Measurements from ENCODE around the gene PHF21A. TPM values are rescaled to one million over a fixed set of nuclear protein-coding genes. Genes with fewer than 3 reads are reported as not detected.

PHF21A gene
- total and polyA plus RNA-seq, 2 of the 8 experiments (the other 6 are each of a cell fraction or from before 2014, with no cell fraction given): 17.6 to 40.3 TPM

DNA sequence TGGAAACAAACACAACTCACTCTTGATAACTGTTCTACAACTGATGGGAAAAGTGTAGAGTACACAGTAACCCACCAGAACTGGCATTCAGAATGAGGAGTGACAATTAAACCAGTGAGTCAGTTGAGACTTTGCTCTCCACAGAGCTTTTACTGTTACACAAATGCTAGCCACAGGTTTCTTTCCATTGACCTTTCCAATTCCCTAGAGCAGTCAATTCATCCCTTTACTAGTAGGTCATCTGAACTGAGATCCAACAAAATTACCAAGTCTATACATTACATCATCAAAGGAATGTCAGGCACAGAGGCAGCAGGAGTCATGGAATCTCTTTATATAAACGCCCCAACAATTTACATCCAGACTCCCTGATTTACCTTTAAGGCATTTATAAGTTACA lies 65.9 kb downstream of the PHF21A start:
- H2BK12ac ChIP-seq (ENCODE audit: low read depth, low read length): no peak overlapping the region
- 7% methylated on average over 1 of the region's 1 CpG; no CpG with 5 or more reads in 1 of the 2 experiments for WGBS, 2 experiments (ENCODE audit: extremely low coverage in 1 of 2, insufficient coverage in 1 of 2, insufficient read length in 1 of 2, insufficient replicate concordance in 2 of 2, low coverage in 1 of 2, low lambda C conversion rate in 2 of 2, missing lambda C conversion rate in 1 of 2)
- peak overlapping the region; percentile 3 to 32; a peak in 1 of 4 replicates for H3K4me2 ChIP-seq (ENCODE audit: insufficient read depth in 1 of 2, low read depth in 2 of 2, low read length in 2 of 2)
- H3K4ac ChIP-seq (replicated peaks; ENCODE audit: insufficient read length, low read depth, low read length): no peak overlapping the region
- H2AFZ ChIP-seq (ENCODE audit: low read length): no peak overlapping the region
- no peak overlapping the region for H3K27ac ChIP-seq (ENCODE audit: low read depth, low read length)
- no peak overlapping the region for H3K18ac ChIP-seq (ENCODE audit: extremely low read depth, low read length)
- no peaks in the 10 kb centered on the region for H3K27me3 ChIP-seq (replicated peaks in 1 of 4; ENCODE audit: control insufficient read depth in 3 of 4, extremely low read depth in 1 of 4, insufficient read depth in 3 of 4, low read length in 3 of 4)
- H2BK20ac ChIP-seq (ENCODE audit: low read length): no peak overlapping the region
- no peaks in the 10 kb centered on the region for H3K9me3 ChIP-seq (ENCODE audit: insufficient read depth in 2 of 2, low read depth in 1 of 2, low read length in 1 of 2)
- no peaks in the 10 kb centered on the region for H3K23me2 ChIP-seq (ENCODE audit: low read depth, low read length)
- peak overlapping the region; percentile 74 for H4K5ac ChIP-seq (ENCODE audit: insufficient read length, low read depth, low read length)
- no peak overlapping the region for H3K9ac ChIP-seq (replicated peaks in 1 of 4; ENCODE audit: extremely low read depth in 1 of 4, low read depth in 3 of 4, low read length in 3 of 4)
- FAIRE-seq: peak; percentile 96
- no peaks in the 10 kb centered on the region; a peak in 1 of 8 replicates for H3K36me3 ChIP-seq (ENCODE audit: control insufficient read depth in 2 of 4, insufficient read depth in 4 of 4, low read length in 3 of 4)
- ChIA-PET CTCF (ENCODE audit: partially characterized antibody) (no interaction called here), POLR2A (ENCODE audit: partially characterized antibody) (interaction anchor here (0.5 to 1.7 kb wide), 6 partner anchors 16 to 133 kb away, joined by 3 to 4 read pairs (median 4); partner anchors contain the start of gene LARGE2)
- H3K23ac ChIP-seq (ENCODE audit: insufficient read length): no peak overlapping the region
- 0 out of 4 replicates have a peak, but pooled peaks cover 0 to 3% of the 10 kb centered on the region in 2 experiments for H3K79me2 ChIP-seq (ENCODE audit: control insufficient read depth in 1 of 2, insufficient read depth in 2 of 2, low read length in 2 of 2)
- no peak overlapping the region for H2BK5ac ChIP-seq (ENCODE audit: low read depth, low read length)
- no peak overlapping the region for H3K14ac ChIP-seq (ENCODE audit: insufficient read length)
- no peak overlapping the region for H4K91ac ChIP-seq (replicated peaks; ENCODE audit: insufficient read length, low read length)
- peak overlapping the region in 1 of 4 experiments; percentile 26; a peak in 1 of 8 replicates for H3K4me3 ChIP-seq (ENCODE audit: extremely low read depth in 1 of 4, insufficient read depth in 2 of 4, low read depth in 3 of 4, low read length in 4 of 4)
- no peak overlapping the region for H2BK15ac ChIP-seq (ENCODE audit: low read length)
- peaks cover 3 to 32% (median 16%) of the 10 kb centered on the region in 4 experiments; a peak in 6 of 7 replicates for H3K4me1 ChIP-seq (replicated peaks in 1 of 4; ENCODE audit: control insufficient read depth in 3 of 4, insufficient read depth in 4 of 4, low read length in 3 of 4)
- DNase-seq (ENCODE audit: low read depth in 1 of 2, low spot score in 2 of 2): peak in 1 of 2 experiments; percentile 34
- no peak overlapping the region for H2AK5ac ChIP-seq (ENCODE audit: low read depth, low read length)
- no peak overlapping the region for H3K56ac ChIP-seq (replicated peaks; ENCODE audit: insufficient read length, low read depth, low read length)
- H4K20me1 ChIP-seq (replicated peaks in 1 of 2; ENCODE audit: control insufficient read depth in 1 of 2, insufficient read depth in 2 of 2, low read length in 2 of 2): no peaks in the 10 kb centered on the region
- no peaks in the 10 kb centered on the region for H3K79me1 ChIP-seq (ENCODE audit: low read depth, low read length)
- H4K8ac ChIP-seq (ENCODE audit: extremely low read depth, insufficient read depth, low read length): no peak overlapping the region
- H2BK120ac ChIP-seq (replicated peaks; ENCODE audit: low read depth, low read length): no peak overlapping the region
- TF ChIP-seq RXRA (IDR thresholded peaks at IDR 0.05; ENCODE audit: insufficient read depth, low read depth, low read length): no peak
- no peak for TF ChIP-seq GTF2F1 (IDR thresholded peaks at IDR 0.05; ENCODE audit: borderline replicate concordance, low read depth, low read length)
- no peak for TF ChIP-seq BACH1 (IDR thresholded peaks at IDR 0.05; ENCODE audit: low read length)
- TF ChIP-seq RNF2 (IDR thresholded peaks at IDR 0.05; ENCODE audit: borderline replicate concordance, low read depth, low read length, missing control alignments, poor library complexity, severe bottlenecking): no peak
- TF ChIP-seq TEAD4 (IDR thresholded peaks at IDR 0.05; ENCODE audit: low read depth, low read length): peak; percentile 82
- TF ChIP-seq JUN (IDR thresholded peaks at IDR 0.05; ENCODE audit: low read depth, low read length): peak; percentile 71; the same call in 1 of the 2 replicates
- peak in 1 of 2 experiments; percentile 56; a peak in 1 of 3 replicates for TF ChIP-seq POLR2A (IDR thresholded peaks at IDR 0.05; ENCODE audit: control extremely low read depth in 1 of 2, low read depth in 2 of 2, low read length in 2 of 2)
- TF ChIP-seq CEBPB (IDR thresholded peaks at IDR 0.05; ENCODE audit: low read depth, low read length): peak; percentile 85
- TF ChIP-seq, protein P1, sequence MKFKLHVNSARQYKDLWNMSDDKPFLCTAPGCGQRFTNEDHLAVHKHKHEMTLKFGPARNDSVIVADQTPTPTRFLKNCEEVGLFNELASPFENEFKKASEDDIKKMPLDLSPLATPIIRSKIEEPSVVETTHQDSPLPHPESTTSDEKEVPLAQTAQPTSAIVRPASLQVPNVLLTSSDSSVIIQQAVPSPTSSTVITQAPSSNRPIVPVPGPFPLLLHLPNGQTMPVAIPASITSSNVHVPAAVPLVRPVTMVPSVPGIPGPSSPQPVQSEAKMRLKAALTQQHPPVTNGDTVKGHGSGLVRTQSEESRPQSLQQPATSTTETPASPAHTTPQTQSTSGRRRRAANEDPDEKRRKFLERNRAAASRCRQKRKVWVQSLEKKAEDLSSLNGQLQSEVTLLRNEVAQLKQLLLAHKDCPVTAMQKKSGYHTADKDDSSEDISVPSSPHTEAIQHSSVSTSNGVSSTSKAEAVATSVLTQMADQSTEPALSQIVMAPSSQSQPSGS (IDR thresholded peaks at IDR 0.05; ENCODE audit: low read length): peak; percentile 98
- TF ChIP-seq GABPA (IDR thresholded peaks at IDR 0.05; ENCODE audit: borderline replicate concordance, insufficient read depth, low read length): no peak
- TF ChIP-seq KDM4A (IDR thresholded peaks at IDR 0.05; ENCODE audit: low read depth, low read length, severe bottlenecking): no peak
- TF ChIP-seq CREB1 (IDR thresholded peaks at IDR 0.05): peak; percentile 46; the same call in 1 of the 2 replicates
- peak; percentile 76 for TF ChIP-seq JUND (IDR thresholded peaks at IDR 0.05; ENCODE audit: low read length)
